Measurements from ENCODE around the gene GPR68. TPM values are rescaled to one million over a fixed set of nuclear protein-coding genes. Genes with fewer than 3 reads are reported as not detected.
"Not testable (repeated sequence)": the region's sequence is repeated elsewhere in the genome, so short reads cannot be mapped to it uniquely, and the experiment has no call there.

GPR68 gene
- total RNA-seq, 1 experiment from 2014 or later = 6.5 TPM

DNA sequence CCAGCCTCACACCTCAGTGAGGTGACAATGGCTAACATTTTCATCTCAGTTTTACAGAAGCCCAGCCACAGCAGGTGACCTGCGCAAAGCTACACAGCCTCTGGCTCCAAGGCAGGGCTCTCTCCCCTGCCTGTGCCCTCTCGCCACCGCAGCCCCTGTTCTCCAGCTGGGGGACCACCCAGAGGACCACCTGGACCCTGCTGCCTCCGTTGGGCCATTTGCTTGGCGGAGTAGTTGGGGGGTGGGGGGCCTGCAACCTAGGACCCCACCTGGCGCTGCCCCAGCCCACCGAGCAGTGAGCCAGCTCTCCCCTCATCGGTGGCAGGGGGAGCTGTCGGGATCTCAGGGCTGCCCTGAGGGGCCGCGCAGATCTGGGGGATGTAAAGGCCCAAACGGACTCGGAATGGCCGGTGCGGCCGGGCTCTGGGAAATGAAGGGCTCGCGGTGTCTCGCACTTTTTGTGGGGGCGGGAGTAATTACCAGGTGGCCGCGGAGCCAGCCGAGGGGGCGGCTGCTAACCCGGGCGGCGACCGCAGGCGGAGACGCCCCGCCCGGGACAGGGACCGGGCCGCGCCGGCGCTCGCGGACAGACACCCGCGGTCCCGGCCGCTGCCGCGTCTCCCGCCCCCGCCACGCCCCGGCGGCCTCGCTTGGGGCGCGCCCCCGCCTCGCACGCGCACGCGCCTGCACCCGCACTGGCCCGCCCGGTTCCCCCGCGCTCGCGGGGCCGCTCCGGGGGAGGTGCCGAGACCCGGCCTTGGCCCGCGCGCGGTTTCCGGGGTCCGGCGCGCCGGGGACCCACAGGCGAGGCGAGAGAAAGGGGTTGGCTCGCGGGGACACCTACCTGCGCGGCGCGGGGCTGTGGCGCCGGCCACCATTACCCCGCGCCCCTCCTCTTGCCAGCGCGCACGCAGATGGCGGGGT, 8.6 kb upstream of the GPR68 start:
- no peak for DNase-seq (ENCODE audit: low read depth)

DNA sequence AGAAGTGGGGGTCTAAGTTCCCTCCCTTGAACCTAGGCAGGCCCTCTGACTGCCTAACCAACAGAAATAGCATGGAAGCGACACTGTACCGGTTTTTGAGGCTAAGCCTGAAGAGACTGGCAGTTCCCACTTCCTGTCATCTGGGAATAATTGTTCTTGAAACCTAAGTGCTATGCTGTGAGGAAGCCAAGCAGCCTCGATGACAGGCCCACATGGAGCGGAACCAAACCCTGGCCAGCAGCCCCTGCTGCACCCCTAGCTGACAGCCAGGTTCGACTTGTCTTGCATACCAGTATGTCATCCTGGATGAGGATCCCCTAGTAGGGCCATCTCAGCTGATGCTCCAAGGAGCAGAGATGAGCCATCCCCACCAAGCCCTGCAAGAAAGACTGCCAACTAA, 6.4 kb upstream of the GPR68 start:
- DNase-seq (ENCODE audit: low read depth) = no peak

DNA sequence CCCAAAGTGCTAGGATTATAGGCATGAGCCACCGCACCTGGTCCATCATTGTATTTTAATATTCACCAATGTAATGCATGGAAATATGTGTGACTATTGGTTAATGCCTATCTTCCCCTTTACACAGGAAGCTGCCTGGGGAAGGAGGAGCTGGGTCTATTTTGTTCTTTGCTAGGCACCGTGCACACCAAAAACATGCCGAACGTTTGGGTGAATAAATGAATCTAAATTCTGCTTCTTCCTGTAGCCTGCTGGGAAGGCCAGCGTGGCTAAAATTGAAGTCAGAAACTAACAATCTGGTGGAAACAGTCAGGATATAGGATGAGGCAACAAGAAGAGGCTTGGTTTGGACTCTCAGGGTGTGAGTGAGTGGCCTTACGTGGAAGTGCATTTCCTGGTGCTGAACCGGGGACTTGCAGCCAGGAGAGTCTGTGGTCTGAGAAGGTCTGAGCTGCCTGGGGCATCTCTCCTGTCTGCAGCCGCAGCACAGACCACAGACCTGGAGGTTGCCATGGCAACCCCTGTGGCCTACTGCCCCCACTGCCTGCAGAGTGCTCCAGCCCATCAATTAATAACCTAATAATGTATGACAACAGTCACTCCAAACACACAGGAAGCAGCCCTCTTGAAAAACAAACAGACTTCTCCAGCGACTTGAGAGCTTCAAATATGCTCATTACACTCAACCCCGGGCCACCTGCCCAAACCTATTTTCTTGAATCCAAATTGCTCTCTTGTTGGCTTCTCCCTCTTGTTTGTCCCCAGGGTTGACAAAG, 5.5 kb upstream of the GPR68 start:
- no peak for DNase-seq (ENCODE audit: low read depth)

DNA sequence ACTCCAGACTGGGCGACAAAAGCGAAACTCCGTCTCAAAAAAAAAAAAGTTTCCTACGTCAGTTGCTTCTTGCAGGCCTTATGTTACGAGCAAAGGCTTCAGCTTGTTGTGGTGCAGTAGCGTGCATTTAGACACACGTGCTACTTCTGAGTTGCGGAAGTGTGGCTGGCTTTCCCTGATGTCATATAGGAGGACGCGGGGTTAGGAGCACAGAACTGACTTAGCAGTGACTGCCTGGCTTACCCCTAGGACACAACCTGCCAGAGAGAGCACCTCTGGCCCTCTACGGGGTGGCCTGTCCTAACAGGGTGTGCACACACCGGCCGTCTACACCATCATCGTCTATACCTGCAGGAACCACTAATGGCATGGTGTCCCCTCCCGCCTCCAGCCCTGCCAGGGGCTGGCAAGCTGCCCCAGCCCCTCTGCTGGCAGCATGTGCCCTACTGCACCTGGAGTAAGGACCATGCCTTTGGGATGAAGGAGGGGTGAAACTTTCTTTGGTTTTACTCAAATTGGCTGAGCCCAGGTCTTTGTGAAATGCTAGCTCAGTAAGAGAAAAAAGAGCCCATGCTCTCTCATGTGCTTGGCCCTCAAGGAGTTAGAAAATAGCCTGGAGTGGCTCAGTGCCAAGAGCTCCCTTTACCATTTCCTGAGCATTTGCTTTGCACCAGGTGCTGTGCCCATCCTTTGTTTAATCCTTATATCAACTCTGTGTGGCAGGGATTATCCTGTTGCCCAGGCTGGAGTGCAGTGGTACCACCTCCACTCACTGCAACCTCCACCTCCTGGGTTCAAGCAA, 1.7 kb upstream of the GPR68 start:
- no peak for DNase-seq (ENCODE audit: low read depth)

- DNase-seq (ENCODE audit: low read depth) = not testable (repeated sequence)
Measured at GRCh38 chr14:91245616-91246015, 1.1 kb upstream of the GPR68 start.

GRCh38 chr14:91245029-91245428, 525 bp upstream of the GPR68 start:
- DNase-seq (ENCODE audit: low read depth) = no peak

DNA sequence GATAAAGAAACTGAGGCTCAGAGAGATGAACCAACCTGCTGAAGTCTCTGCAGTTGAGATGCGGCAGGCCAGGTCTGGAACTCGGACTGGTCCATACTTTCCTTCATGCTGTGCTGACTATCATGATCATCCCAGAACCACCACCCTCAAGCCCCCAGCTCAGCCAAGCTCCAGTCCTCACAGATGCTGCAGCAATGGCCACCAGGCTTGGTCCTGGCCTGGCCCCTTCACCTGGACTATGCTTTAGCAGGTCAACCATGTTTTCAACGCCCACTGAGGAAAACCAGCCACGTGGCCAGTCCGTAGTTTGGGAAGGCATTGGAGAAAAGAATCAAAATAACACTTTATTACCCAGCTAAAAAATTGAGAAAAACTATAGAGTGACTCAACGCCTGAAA, 1.4 kb downstream of the GPR68 start:
- no peak for DNase-seq (ENCODE audit: low read depth)

DNA sequence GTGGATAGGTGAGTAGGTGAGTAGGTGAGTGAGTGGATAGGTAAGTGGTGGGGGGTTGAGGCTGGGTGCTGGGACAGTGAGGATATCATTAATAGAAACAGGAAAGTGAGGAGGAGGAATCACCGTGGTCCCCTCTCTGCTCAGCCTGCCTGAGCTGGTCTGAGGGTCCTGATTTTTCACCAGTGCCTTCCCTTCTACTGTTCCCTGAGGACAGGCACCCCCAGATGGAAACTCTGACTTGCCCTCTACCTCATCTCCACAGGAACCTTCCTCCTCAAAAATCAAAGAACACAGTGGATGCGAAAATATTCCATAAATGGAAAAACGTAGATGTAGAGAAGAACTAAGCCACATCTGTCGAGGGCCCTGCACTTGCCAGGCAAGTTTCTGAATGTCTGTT, 1.9 kb downstream of the GPR68 start:
- no peak for DNase-seq (ENCODE audit: low read depth)

DNA sequence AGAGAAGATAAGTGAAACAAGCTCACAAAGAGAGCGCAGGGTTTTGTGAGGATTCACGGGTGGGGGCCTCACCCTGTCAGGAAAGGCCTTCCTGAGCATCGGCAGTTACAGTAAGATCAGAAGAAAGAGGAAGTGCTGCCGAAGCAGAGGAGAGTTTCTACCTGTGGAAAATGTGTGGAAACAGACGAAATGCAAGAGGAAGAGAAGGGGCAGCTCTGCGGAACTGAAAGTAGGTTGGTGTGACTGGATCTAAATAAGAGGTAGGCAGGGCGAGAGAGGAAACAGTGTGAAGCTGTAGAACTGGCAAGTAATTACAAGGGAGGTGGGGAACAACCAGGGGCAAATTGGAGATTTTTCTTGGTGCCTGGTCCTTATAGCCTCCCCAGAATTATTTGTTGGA, 2.6 kb downstream of the GPR68 start:
- no peak for DNase-seq (ENCODE audit: low read depth)

DNA sequence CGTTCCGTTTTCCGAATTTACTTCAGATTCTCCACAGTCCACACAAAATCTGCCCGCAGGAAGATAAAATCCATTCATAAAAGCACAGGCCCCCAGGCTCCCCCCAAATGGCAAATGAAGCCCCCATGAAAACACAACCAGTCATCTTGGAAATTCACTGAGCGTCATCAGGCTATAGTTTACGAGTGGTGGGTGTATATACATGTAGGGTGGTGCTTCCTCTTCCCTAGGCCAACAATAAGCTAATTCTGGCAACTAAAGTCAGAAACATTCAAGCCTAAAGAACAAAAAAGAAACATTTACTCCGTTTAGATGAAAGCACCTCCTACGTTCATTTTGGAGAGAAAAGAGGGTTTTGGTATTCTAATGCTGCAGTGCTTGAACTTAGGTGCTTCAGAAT, 5.8 kb downstream of the GPR68 start:
- DNase-seq (ENCODE audit: low read depth) = no peak

- DNase-seq (ENCODE audit: low read depth) = no peak
Measured at GRCh38 chr14:91238085-91238484, 6.4 kb downstream of the GPR68 start.

DNA sequence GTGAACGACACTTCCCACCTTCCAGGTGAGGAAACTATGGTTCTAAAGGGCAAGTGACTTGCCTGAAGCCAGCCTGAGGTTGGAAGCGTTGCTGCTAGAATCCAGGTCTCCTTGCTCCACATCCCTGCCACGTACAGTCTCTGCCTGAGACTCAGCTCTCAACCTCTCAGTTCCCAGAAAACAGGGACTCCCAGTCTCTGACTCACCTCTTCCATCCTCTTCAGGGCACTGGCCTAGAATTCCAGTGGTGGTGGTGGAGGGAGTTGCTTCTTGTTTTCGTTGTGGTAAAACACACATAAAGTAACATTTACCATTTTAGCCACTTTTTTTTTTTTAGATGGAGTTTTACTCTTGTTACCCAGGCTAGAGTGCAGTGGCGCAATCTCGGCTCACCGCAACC, 7.3 kb downstream of the GPR68 start:
- peak; percentile 85 for DNase-seq (ENCODE audit: low read depth)

GRCh38 chr14:91235841-91236240, 8.7 kb downstream of the GPR68 start:
- DNase-seq (ENCODE audit: low read depth) = no peak

DNA sequence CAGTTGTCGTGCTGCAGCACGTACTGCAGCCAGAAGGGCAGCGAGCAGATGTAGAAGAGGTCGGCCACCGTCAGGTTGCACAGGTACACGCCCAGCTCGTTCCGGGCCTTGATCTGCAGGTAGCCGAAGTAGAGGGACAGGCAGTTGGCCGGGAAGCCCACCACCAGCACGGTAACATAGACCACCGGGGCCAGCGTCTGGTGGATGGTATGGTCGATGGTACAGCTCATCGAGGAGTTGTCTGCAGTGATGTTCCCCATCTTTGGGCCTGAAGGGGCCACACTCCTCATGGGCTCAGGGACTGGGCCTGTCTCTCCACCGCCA, 9.8 kb downstream of the GPR68 start:
- DNase-seq (ENCODE audit: low read depth) = no peak

GRCh38 chr14:91233936-91234790, 10.3 kb downstream of the GPR68 start:
- no peak for DNase-seq (ENCODE audit: low read depth)

GRCh38 chr14:91232603-91233002, 11.9 kb downstream of the GPR68 start:
- no peak for DNase-seq (ENCODE audit: low read depth)

- DNase-seq (ENCODE audit: low read depth) = no peak
Measured at GRCh38 chr14:91232052-91232451, 12.5 kb downstream of the GPR68 start.

DNA sequence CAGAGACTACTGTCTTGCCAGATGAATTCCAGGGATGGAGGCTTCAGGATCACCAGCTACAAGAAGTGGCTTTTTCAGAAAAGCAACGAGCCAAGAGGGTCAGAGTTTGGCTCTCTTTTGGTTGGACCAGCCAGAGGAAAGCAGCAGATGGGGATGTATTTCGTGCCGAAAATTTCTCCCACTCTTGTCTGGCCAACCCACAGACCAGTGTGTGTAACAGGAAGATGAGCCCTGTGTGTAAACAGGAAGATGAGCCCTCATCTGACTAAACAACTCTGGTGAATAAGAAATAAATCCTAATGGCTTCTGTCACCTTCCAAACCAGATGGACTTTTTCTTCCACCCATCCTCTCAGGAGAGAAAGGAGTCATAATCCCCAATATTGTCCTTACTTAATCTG, 13.1 kb downstream of the GPR68 start:
- no peak for DNase-seq (ENCODE audit: low read depth)

- DNase-seq (ENCODE audit: low read depth) = peak; percentile 55
Measured at GRCh38 chr14:91230397-91231035, 14.0 kb downstream of the GPR68 start.

DNA sequence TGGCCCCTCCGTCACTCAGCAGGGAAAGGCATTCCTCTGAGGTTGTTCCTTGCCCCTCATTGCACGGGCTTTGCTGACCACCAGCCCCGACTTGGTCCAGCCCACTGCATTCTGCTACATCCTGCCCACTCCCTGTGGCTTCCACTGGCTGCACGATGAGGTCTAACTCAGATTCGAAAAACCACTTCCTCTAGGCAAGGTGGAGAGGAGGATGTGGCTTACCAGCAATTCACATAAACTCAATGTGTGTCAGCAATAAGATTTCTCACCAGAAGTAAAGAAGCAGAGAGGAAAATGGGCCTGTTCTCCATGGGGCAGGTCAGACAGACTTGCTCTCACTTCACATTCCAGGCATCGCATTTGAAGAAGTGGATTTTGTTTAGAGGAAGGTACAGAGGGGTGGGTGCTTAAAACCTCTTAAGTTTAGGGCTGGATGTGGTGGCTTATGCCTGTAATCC, 14.7 kb downstream of the GPR68 start:
- DNase-seq (ENCODE audit: low read depth) = peak; percentile 80

- DNase-seq (ENCODE audit: low read depth) = no peak
Measured at GRCh38 chr14:91229005-91229382, 15.5 kb downstream of the GPR68 start.
